Progenitor cell of endocrine pancreas (in vitro differentiated cells): ENCODE results near the gene LUZP2. TPM values are rescaled to one million over a fixed set of nuclear protein-coding genes. Genes with fewer than 3 reads are reported as not detected.

Experiments
- DNase-seq: peaks from one replicate; pipeline ENCODE4 v3.0.0; 2021; ENCODE audit warnings: low spot score; ENCODE audit not compliant: unreplicated experiment
- H3K27ac Mint-ChIP-seq: 2 replicates; pipeline ENCODE4 v1.8.0; 2021; ENCODE audit warnings: mild to moderate bottlenecking, moderate library complexity, mixed read lengths
- H3K27me3 Mint-ChIP-seq: 2 replicates; pipeline ENCODE4 v1.8.0; 2021; ENCODE audit warnings: mixed read lengths
- H3K36me3 Mint-ChIP-seq: 2 replicates; pipeline ENCODE4 v1.8.0; 2022; ENCODE audit warnings: mixed read lengths; ENCODE audit not compliant: insufficient read depth
- H3K4me1 Mint-ChIP-seq: 2 replicates; pipeline ENCODE4 v1.8.0; 2021; ENCODE audit warnings: low read depth, mixed read lengths
- H3K4me3 Mint-ChIP-seq: 2 replicates; pipeline ENCODE4 v1.8.0; 2021; ENCODE audit warnings: low read depth, mild to moderate bottlenecking, moderate library complexity, mixed read lengths
- H3K9me3 Mint-ChIP-seq: 2 replicates; pipeline ENCODE4 v1.8.0; 2021; ENCODE audit warnings: low read depth, mixed read lengths
- total RNA-seq: library from RNA; stranded (reverse); gene quantifications from 2 replicates; pipeline ENCODE4 v1.2.1, GENCODE V29; 2021
- TF ChIP-seq, protein P1 (sequence below): fragments of 200-600 bp; sonication (generic); IDR thresholded peaks from one replicate; pipeline ENCODE4 v1.5.0; 2021; ENCODE audit warnings: antibody characterized with exemption, mild to moderate bottlenecking; ENCODE audit not compliant: unreplicated experiment

The LUZP2 gene
- total RNA-seq, 1 donor from 2014 or later, result 1.8 TPM

DNA sequence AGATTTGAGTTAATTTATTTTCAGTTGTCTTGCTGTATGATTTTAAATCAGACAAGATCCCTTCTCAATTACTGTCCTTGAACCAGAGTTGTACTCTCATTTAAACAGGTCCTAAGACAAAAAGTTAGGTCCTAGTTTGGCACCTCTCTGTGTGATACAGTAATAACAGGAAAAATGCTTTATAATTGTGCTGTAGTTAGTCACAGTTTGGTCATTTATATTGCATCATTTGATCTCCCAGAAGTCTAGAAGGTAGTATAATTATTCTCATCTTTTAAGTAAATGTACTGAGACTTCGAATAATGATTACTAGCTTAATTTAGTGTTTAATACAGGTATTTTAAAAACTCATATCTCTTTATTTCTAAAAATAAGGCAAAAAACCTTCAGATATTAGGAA lies 18.1 kb upstream of the LUZP2 start:
- no peaks in the 10 kb centered on the region for H3K36me3 Mint-ChIP-seq

DNA sequence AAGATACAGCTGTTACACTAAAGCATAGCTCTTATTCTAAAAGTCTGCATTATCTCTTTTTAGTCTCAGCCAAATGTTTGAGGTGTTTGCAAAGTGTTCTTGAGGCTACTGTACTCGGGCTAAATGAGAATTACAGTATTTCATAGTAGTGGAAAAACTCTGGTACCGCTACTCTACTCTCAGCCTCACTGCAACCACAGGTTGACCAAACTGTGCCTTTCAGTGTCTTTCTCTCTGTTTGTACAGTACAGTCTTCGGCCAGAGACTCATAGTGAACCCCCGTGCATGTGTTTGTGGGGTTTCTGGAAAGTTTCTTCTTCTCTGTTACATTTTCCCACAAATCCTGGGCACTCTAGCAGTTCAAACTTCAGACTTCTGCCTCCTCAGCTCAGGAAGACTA lies 7.4 kb upstream of the LUZP2 start:
- TF ChIP-seq, protein P1, sequence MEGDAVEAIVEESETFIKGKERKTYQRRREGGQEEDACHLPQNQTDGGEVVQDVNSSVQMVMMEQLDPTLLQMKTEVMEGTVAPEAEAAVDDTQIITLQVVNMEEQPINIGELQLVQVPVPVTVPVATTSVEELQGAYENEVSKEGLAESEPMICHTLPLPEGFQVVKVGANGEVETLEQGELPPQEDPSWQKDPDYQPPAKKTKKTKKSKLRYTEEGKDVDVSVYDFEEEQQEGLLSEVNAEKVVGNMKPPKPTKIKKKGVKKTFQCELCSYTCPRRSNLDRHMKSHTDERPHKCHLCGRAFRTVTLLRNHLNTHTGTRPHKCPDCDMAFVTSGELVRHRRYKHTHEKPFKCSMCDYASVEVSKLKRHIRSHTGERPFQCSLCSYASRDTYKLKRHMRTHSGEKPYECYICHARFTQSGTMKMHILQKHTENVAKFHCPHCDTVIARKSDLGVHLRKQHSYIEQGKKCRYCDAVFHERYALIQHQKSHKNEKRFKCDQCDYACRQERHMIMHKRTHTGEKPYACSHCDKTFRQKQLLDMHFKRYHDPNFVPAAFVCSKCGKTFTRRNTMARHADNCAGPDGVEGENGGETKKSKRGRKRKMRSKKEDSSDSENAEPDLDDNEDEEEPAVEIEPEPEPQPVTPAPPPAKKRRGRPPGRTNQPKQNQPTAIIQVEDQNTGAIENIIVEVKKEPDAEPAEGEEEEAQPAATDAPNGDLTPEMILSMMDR, result no peak
- Mint-ChIP-seq H3K36me3 (no peaks in the 10 kb centered on the region), H3K4me1 (no peaks in the 10 kb centered on the region), H3K9me3 (peaks cover 4% of the 10 kb centered on the region), H3K27ac (no peak overlapping the region), H3K27me3 (peaks cover 15% of the 10 kb centered on the region), H3K4me3 (no peak overlapping the region)
- no peak for DNase-seq

More for the DNA sequence above, 18.1 kb upstream of the LUZP2 start:
- no peaks in the 10 kb centered on the region for H3K27me3 Mint-ChIP-seq
- H3K27ac Mint-ChIP-seq, result no peak overlapping the region
- H3K9me3 Mint-ChIP-seq, result peaks cover 6% of the 10 kb centered on the region
- no peak overlapping the region for H3K4me3 Mint-ChIP-seq
- no peaks in the 10 kb centered on the region for H3K4me1 Mint-ChIP-seq
- no peak for DNase-seq
- TF ChIP-seq, protein P1, result no peak

DNA sequence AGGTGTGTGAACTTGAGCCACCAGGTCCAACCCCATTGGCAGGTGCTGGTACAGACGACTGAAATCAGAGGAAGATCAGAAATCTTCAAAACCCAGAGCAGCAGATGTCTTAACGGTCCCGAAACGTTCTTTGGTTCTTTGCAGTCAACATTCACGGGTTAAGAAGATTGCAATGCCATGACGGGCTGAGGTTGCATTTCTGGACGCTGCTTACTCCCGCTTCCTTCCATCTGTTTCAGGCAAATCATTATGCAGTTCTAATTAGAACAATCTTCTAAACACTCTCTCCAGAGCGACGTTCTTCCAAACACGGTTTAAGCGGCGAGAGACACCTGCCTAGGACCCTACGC lies 492 bp upstream of the LUZP2 start:
- H3K4me1 Mint-ChIP-seq, result peaks cover 3% of the 10 kb centered on the region
- H3K4me3 Mint-ChIP-seq, result peak overlapping the region; percentile 79
- TF ChIP-seq, protein P1, result no peak
- no peaks in the 10 kb centered on the region for H3K9me3 Mint-ChIP-seq
- no peaks in the 10 kb centered on the region for H3K36me3 Mint-ChIP-seq
- H3K27me3 Mint-ChIP-seq, result peaks cover 65% of the 10 kb centered on the region
- no peak for DNase-seq
- no peak overlapping the region for H3K27ac Mint-ChIP-seq

DNA sequence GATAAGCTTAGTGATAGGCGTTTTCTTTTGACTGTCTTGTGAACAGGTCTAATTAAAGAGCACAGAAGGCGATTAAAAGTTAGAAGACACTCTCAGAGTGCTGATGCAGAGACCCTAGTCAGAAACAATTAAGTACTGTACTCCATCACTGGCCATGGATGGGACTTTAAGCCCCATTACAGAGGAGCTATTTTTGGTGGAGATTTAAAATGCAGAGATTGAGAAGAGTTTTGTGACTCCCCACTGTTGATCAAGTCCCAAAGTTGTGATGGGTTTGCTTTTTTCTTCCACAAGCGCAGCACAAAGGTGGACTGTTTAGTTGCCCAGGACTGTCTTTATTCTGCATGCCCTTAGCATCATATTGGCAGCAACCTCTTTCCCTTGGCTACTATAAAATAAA lies 978 bp downstream of the LUZP2 start:
- TF ChIP-seq, protein P1, result no peak
- no peaks in the 10 kb centered on the region for H3K9me3 Mint-ChIP-seq
- no peak overlapping the region for H3K27ac Mint-ChIP-seq
- no peak for DNase-seq
- H3K27me3 Mint-ChIP-seq, result peaks cover 59% of the 10 kb centered on the region
- no peaks in the 10 kb centered on the region for H3K36me3 Mint-ChIP-seq
- H3K4me1 Mint-ChIP-seq, result peaks cover 3% of the 10 kb centered on the region
- no peak overlapping the region for H3K4me3 Mint-ChIP-seq

DNA sequence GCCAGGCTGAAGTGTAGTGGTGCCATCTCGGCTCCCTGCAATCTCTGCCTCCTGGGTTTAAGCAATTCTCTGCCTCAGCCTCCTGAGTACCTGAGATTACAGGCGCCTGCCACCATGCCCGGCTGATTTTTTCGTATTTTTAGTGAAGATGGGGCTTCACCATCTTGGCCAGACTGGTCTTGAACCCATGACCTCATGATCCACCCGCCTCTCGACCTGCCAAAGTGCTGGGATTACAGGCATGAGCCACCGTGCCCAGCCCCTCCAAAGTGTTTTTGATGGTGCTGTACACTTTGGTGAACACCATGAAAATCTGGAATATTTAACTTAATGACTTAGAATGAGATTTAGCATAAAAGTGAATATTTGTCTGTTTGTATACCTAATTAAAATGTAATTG lies 5.6 kb downstream of the LUZP2 start:
- Mint-ChIP-seq H3K27ac (no peak overlapping the region), H3K9me3 (no peaks in the 10 kb centered on the region), H3K4me3 (no peak overlapping the region), H3K4me1 (peaks cover under 1% of the 10 kb centered on the region), H3K36me3 (no peaks in the 10 kb centered on the region), H3K27me3 (peaks cover 24% of the 10 kb centered on the region)
- TF ChIP-seq, protein P1, result no peak
- no peak for DNase-seq
